ENCODE results near the gene ZIC2. TPM values are rescaled to one million over a fixed set of nuclear protein-coding genes. Genes with fewer than 3 reads are reported as not detected.
"Not testable (repeated sequence)": the region's sequence is repeated elsewhere in the genome, so short reads cannot be mapped to it uniquely, and the experiment has no call there.

Gene ZIC2
- total RNA-seq, 1 experiment from 2014 or later, result 93.0 TPM

GRCh38 chr13:99993660-99994637 is 12.4 kb downstream of the ZIC2 start:
- DNase-seq, result peak; percentile 42
- Histone ChIP-seq H3K4me3 (ENCODE audit: insufficient read depth, low read depth, low read length) (no peak overlapping the region), H3K27me3 (ENCODE audit: control insufficient read depth, insufficient read depth, low read length) (peaks cover 77% of the 10 kb centered on the region), H3K36me3 (replicated peaks; ENCODE audit: control insufficient read depth, insufficient read depth, low read length) (no peaks in the 10 kb centered on the region)

- Histone ChIP-seq H3K4me3 (ENCODE audit: insufficient read depth, low read depth, low read length) (no peak overlapping the region), H3K36me3 (replicated peaks; ENCODE audit: control insufficient read depth, insufficient read depth, low read length) (no peaks in the 10 kb centered on the region), H3K27me3 (ENCODE audit: control insufficient read depth, insufficient read depth, low read length) (peaks cover 70% of the 10 kb centered on the region)
- DNase-seq, result no peak
Observed at GRCh38 chr13:99994638-99995020, 13.0 kb downstream of the ZIC2 start.

- DNase-seq, result no peak
- no peak overlapping the region for H3K4me3 ChIP-seq (ENCODE audit: insufficient read depth, low read depth, low read length)
- H3K36me3 ChIP-seq (replicated peaks; ENCODE audit: control insufficient read depth, insufficient read depth, low read length), result no peaks in the 10 kb centered on the region
- peaks cover 65% of the 10 kb centered on the region for H3K27me3 ChIP-seq (ENCODE audit: control insufficient read depth, insufficient read depth, low read length)
Observed at GRCh38 chr13:99995104-99995588, 13.6 kb downstream of the ZIC2 start.

- H3K27me3 ChIP-seq (ENCODE audit: control insufficient read depth, insufficient read depth, low read length), result peaks cover 59% of the 10 kb centered on the region
- no peak overlapping the region for H3K4me3 ChIP-seq (ENCODE audit: insufficient read depth, low read depth, low read length)
- no peaks in the 10 kb centered on the region for H3K36me3 ChIP-seq (replicated peaks; ENCODE audit: control insufficient read depth, insufficient read depth, low read length)
- DNase-seq, result peak; percentile 65
Observed at GRCh38 chr13:99995589-99996380, 14.2 kb downstream of the ZIC2 start.

GRCh38 chr13:99996381-99996973 is 14.9 kb downstream of the ZIC2 start:
- Histone ChIP-seq H3K4me3 (ENCODE audit: insufficient read depth, low read depth, low read length) (peak overlapping the region; percentile 42), H3K27me3 (ENCODE audit: control insufficient read depth, insufficient read depth, low read length) (peaks cover 52% of the 10 kb centered on the region)
- peak; percentile 23 for DNase-seq

GRCh38 chr13:99997702-99998214 is 16.2 kb downstream of the ZIC2 start:
- DNase-seq, result no peak
- peaks cover 40% of the 10 kb centered on the region for H3K27me3 ChIP-seq (ENCODE audit: control insufficient read depth, insufficient read depth, low read length)
- no peaks in the 10 kb centered on the region for H3K36me3 ChIP-seq (replicated peaks; ENCODE audit: control insufficient read depth, insufficient read depth, low read length)
- peak overlapping the region; percentile 42 for H3K4me3 ChIP-seq (ENCODE audit: insufficient read depth, low read depth, low read length)

More at GRCh38 chr13:99996381-99996973, 14.9 kb downstream of the ZIC2 start:
- no peaks in the 10 kb centered on the region for H3K36me3 ChIP-seq (replicated peaks; ENCODE audit: control insufficient read depth, insufficient read depth, low read length)

GRCh38 chr13:99998261-99998660 is 16.7 kb downstream of the ZIC2 start:
- H3K4me3 ChIP-seq (ENCODE audit: insufficient read depth, low read depth, low read length), result no peak overlapping the region
- peak; percentile 39 for DNase-seq
- peaks cover 35% of the 10 kb centered on the region for H3K27me3 ChIP-seq (ENCODE audit: control insufficient read depth, insufficient read depth, low read length)
- H3K36me3 ChIP-seq (replicated peaks; ENCODE audit: control insufficient read depth, insufficient read depth, low read length), result no peaks in the 10 kb centered on the region

- no peaks in the 10 kb centered on the region for H3K27me3 ChIP-seq (ENCODE audit: control insufficient read depth, insufficient read depth, low read length)
- no peak for DNase-seq
- H3K4me3 ChIP-seq (ENCODE audit: insufficient read depth, low read depth, low read length), result no peak overlapping the region
- no peaks in the 10 kb centered on the region for H3K36me3 ChIP-seq (replicated peaks; ENCODE audit: control insufficient read depth, insufficient read depth, low read length)
Observed at GRCh38 chr13:100014621-100015020, 33.0 kb downstream of the ZIC2 start.

GRCh38 chr13:100019780-100020356 is 38.3 kb downstream of the ZIC2 start:
- Histone ChIP-seq H3K27me3 (ENCODE audit: control insufficient read depth, insufficient read depth, low read length) (no peaks in the 10 kb centered on the region), H3K4me3 (ENCODE audit: insufficient read depth, low read depth, low read length) (no peak overlapping the region), H3K36me3 (replicated peaks; ENCODE audit: control insufficient read depth, insufficient read depth, low read length) (no peaks in the 10 kb centered on the region)
- DNase-seq, result peak; percentile 39

- no peak for DNase-seq
- Histone ChIP-seq H3K4me3 (ENCODE audit: insufficient read depth, low read depth, low read length) (no peak overlapping the region), H3K27me3 (ENCODE audit: control insufficient read depth, insufficient read depth, low read length) (no peaks in the 10 kb centered on the region), H3K36me3 (replicated peaks; ENCODE audit: control insufficient read depth, insufficient read depth, low read length) (no peaks in the 10 kb centered on the region)
Observed at GRCh38 chr13:100022798-100023197, 41.2 kb downstream of the ZIC2 start.

- H3K36me3 ChIP-seq (replicated peaks; ENCODE audit: control insufficient read depth, insufficient read depth, low read length), result no peaks in the 10 kb centered on the region
- no peak for DNase-seq
Observed at GRCh38 chr13:100024023-100024422, 42.4 kb downstream of the ZIC2 start.

GRCh38 chr13:100029933-100030332 is 48.3 kb downstream of the ZIC2 start:
- H3K4me3 ChIP-seq (ENCODE audit: insufficient read depth, low read depth, low read length), result no peak overlapping the region
- H3K27me3 ChIP-seq (ENCODE audit: control insufficient read depth, insufficient read depth, low read length), result no peaks in the 10 kb centered on the region
- no peaks in the 10 kb centered on the region for H3K36me3 ChIP-seq (replicated peaks; ENCODE audit: control insufficient read depth, insufficient read depth, low read length)
- DNase-seq, result no peak

More at GRCh38 chr13:100024023-100024422, 42.4 kb downstream of the ZIC2 start:
- Histone ChIP-seq H3K27me3 (ENCODE audit: control insufficient read depth, insufficient read depth, low read length) (no peaks in the 10 kb centered on the region), H3K4me3 (ENCODE audit: insufficient read depth, low read depth, low read length) (no peak overlapping the region)

- not testable (repeated sequence) for DNase-seq; H3K36me3 ChIP-seq (replicated peaks; ENCODE audit: control insufficient read depth, insufficient read depth, low read length); H3K4me3 ChIP-seq (ENCODE audit: insufficient read depth, low read depth, low read length); H3K27me3 ChIP-seq (ENCODE audit: control insufficient read depth, insufficient read depth, low read length)
Observed at GRCh38 chr13:100032642-100033041, 51.1 kb downstream of the ZIC2 start.

GRCh38 chr13:100035936-100036335 is 54.4 kb downstream of the ZIC2 start:
- Histone ChIP-seq H3K27me3 (ENCODE audit: control insufficient read depth, insufficient read depth, low read length) (no peaks in the 10 kb centered on the region), H3K4me3 (ENCODE audit: insufficient read depth, low read depth, low read length) (no peak overlapping the region)
- DNase-seq, result no peak

More at GRCh38 chr13:100035936-100036335, 54.4 kb downstream of the ZIC2 start:
- H3K36me3 ChIP-seq (replicated peaks; ENCODE audit: control insufficient read depth, insufficient read depth, low read length), result no peaks in the 10 kb centered on the region

All from H7 (cell line).